T-helper 2 cell (primary cell): ENCODE results near the gene ZFAND6.
A peak's percentile ranks its signal among the peaks of the same experiment; 100 is the strongest.

Experiments
- DNase-seq, 5 experiments: peaks; one replicate each; pipeline versions ENCODE4 v3.0.0 to v3.0.0-alpha.2; 2012 to 2022

Gene ZFAND6

GRCh38 chr15:80052597-80053304 lies 6.7 kb upstream of the ZFAND6 start:
- no peak for DNase-seq

DNA sequence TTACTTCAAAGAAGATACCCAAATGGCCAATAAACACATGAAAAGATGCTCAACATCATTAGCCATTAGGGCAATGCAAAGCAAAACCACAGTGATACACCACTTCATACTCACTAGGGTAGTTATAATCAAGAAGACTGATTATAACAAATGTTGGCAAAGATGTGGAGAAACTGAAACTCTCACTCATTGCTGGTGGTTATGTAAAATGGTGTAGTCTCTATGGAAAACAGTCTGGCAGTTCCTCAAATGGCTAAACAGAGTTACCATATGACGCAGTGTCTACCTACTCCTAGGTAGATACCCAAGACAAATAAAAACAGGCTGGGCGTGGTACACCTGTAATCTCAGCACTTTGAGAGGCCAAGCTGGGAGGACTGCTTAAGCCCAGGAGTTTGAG lies 3.5 kb upstream of the ZFAND6 start:
- DNase-seq, result no peak

DNA sequence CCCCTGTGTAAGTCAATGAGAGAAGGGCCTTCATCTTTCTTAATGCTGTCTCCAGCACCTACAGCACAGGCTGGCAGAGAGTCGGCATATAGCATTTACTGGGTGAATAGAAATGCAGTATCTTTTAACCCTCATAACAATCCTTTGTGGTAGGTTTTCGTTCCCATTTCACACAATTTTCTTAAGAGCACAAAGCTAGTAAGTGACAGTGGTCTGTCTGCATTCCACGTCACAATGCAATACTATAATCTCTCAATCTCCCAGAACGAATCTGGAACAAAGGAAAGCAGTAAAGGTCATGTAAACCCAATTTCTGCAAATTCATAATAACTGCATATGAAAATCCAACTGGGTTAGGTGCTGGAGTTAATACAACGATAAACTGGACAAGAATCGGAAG lies 1.4 kb upstream of the ZFAND6 start:
- no peak for DNase-seq

DNA sequence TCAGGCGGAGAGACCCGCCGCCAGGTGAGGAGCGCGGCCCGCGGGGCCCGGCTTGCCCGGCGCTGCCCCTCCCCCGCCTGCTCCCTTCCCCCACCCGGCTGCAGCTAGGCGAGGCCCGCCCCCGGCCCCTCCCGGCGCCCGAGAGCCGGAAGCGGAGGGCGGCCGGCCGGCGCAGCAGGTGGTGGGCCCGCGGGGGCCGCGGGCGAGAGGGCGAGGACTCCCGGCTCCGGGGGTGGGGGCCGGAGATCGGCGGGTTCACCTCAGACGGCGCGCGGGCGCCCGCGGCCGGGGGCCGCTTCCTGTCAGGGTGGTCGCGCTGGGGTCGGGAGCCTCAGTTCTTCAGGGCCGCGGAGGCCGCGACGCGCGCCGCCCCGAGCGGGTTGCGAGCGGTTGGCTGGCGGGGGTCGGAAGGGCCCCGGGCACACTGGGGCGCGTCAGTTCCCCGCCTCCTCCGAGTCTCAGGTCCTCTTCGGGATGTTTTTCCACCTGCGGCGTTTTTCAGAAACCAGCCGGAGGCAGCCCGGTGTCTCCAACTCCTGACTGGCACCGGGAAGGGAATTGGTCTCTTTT lies 395 bp downstream of the ZFAND6 start:
- peak in 2 of 5 experiments; percentile 44 to 75 for DNase-seq

DNA sequence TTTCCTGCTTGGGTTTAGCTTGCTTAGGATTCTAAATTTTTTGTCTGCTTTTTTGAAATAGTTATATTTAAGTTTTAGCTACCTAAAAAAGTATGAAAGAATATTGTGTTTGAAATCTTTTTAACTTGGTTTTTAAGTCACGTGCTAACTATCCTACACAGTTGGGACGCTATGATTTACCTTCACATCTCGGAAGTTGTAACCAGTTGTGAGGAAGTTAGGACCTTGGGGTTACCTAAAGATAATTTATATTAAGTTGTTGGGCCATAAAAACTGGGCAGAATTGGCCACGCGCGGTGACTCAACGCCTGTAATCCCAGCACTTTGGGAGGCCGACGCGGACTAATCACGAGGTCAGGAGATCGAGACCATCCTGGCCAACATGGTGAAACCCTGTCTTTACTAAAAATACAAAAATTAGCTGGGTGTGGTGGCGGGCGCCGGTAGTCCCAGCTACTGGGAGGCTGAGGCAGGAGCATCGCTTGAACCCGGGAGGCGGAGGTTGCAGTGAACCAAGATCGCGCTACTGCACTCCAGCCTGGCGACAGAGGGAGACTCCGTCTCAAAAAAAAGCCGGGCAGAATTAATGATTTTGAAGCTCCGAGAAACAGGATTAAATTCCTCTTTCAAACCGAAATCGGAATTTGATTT lies 1.0 kb downstream of the ZFAND6 start:
- peak in 1 of 5 experiments; percentile 25 for DNase-seq

- no peak for DNase-seq
Measured at GRCh38 chr15:80061582-80061981, 2.1 kb downstream of the ZFAND6 start.

DNA sequence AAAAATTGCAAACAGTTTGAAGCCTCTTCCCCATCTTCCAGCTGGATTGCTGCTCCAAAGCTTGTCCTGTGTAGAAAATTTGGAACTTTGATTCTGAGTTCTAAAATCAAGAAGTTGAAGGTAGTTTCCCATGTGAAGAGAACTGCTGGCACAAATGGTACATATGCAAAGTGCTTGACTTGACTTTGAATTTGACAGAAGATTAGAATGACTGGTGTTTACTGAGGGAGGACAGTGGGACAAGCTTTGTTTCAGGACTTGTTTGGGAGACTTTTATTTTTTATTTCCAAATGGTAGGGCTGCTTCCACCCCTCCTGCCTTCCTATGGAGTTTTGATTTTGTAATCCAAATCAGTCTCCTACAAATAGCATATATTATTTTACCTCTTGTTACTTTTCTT lies 7.4 kb downstream of the ZFAND6 start:
- no peak for DNase-seq

GRCh38 chr15:80068578-80068977 lies 9.1 kb downstream of the ZFAND6 start:
- no peak for DNase-seq

- no peak for DNase-seq
Measured at GRCh38 chr15:80070840-80071239, 11.4 kb downstream of the ZFAND6 start.

DNA sequence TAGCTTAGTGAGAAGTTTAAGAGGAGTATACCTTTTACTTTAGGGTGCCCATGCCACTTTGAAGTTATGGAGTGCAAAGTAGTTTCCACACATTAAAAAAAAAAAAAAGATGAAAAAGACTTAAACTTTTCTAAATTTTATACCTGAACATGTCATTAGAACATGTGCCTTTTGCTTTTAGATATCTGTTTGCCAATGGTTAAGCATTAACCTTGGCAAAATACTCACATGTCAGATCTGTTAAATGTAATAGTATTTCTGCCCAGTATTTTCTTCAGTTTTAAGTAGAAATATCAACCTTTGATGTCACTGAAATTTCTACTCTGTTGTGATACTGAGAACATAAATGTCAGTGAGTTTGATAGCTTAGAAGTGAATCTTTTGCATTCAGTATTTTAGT lies 12.2 kb downstream of the ZFAND6 start:
- DNase-seq, result no peak

GRCh38 chr15:80072285-80072994 lies 13.0 kb downstream of the ZFAND6 start:
- DNase-seq, result peak in 2 of 5 experiments; percentile 39 to 86

- DNase-seq, result no peak
Measured at GRCh38 chr15:80073197-80073596, 13.7 kb downstream of the ZFAND6 start.

DNA sequence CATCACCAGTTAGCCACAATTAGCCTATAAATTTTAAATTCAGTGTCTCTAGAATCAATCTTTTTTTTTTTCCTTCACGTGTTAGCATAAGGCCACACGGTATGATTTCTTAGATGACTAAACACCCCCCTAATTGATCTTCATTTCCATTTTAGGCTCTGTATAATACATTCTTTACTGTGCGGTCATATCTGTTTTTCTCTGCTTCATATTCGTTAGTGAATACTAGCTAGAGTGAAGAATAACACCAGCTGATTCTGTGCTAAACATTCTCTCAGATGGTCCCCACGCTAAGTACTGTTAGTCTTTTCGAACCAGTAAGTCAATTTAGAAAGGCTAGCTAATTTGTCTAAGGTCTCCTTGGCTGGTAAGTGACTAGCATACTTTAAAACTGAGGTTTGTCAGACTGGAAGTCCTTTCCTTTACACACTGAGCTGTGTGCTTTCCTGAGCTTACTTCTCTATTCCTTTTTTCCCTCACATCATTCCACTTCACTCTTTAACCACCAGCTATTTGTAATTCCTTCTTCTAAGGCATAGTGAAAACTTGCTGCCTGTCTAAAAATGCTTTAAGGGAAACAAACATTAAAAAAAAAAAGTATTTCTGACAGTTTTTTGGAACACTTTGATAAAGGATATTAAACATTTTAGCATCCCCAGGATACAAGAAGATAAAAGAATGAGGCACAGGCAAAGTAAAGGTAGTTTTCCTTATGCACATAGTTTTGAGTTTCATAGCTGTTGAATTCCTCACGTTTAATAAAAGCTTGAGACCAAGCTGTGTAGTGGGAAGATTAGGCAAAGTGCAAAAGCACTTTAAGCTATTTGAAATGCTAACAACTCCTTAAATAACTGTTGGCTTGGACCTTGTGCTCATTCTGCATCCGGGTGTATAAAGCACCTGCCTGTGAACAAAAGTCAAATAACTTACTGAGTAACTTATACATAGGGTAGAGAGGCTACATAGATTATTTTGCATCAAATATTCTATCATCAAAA lies 17.1 kb downstream of the ZFAND6 start:
- DNase-seq, result no peak

DNA sequence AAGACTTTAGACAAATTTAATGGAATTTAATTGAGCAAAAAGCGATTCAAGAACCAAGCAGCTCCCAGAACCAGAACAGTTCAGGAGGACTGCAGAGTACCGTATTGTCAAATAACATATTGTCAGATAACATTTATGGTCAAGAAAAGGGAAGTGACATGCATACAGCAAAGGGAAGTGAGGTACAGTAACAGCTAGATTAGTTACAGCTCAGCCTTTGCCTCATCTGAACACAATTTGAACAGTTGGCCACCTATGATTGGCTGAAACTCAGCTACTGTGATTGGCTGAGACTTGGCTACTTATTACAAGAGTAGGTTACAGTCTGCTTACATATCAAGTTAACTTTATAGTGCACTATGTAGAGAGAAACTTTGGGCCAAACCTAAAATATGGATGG lies 21.9 kb downstream of the ZFAND6 start:
- peak in 1 of 5 experiments; percentile 21 for DNase-seq

- no peak for DNase-seq
Measured at GRCh38 chr15:80087104-80087503, 27.6 kb downstream of the ZFAND6 start.

DNA sequence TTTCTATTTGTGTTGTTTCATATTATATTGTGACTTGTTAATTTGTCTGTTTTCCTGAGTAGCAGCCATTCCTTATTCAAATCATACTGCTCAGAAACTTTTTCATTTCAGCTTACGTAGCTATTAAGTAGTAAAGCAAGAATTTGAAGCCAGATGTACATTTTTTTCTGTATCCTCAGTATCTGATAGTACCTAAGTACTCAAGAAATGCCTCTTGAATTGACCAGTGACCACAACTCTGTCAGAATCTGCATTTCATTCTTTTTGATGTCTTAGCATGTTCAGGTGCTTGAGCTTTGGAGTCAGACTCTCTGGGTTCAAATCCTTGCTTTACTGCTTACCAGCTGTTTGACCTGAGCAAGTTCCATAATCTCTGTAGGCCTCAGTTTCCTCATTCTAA lies 30.6 kb downstream of the ZFAND6 start:
- DNase-seq, result no peak

DNA sequence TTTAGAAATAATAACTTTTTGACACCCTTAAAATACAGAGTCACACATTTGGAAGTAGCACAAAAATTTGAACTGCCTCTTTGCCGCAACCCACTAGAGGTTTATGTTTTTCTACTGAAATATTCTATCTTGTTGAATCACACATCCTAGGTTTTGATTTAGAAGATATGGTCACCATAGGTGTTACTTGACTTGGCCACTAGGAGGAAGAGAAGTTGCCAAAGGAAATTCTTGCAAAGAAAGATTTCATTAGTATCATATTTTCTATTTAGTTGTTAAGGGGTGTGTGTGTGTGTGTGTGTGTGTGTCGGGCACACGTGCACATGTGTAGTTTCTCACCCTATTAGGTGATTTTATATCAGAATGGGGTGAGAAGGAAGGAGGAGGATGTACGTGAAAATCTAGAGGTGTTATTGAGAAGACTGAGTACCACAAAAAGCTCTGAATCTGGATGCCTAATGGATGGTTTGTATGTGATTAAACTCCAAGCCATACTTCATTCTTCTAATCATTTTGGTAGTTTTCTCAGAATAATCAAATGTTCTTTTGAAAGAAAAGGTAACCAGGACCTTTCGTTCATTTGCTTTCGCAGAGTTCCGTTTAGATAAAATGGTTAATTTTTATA lies 31.5 kb downstream of the ZFAND6 start:
- peak in 1 of 5 experiments; percentile 15 for DNase-seq

- DNase-seq, result no peak
Measured at GRCh38 chr15:80093854-80094418, 34.5 kb downstream of the ZFAND6 start.

- no peak for DNase-seq
Measured at GRCh38 chr15:80095511-80095910, 36.0 kb downstream of the ZFAND6 start.

GRCh38 chr15:80095969-80096368 lies 36.5 kb downstream of the ZFAND6 start:
- no peak for DNase-seq

DNA sequence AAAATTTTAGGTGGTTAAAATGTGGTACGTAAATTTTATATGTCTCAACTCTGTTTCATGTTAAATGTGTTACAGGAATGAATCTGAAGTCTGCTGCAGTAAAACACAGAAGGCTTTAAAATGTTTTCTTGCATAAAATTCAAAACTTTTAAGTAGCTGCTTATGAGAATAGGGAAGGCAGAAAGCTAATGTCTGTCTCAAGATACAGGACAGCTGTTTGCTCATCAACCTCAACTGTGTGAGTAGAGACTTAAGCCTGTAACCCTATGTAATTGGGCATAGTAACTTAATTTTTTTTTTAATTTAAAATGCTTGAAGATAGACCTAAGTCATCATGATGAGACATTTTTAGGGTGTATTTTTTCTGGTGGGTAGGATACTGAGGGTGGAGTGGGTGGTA lies 38.9 kb downstream of the ZFAND6 start:
- no peak for DNase-seq
